H9 (cell line): ENCODE data around the gene SPTBN4. TPM values are rescaled to one million over a fixed set of nuclear protein-coding genes. Genes with fewer than 3 reads are reported as not detected.
"Not testable (repeated sequence)": the region's sequence is repeated elsewhere in the genome, so short reads cannot be mapped to it uniquely, and the experiment has no call there.

Experiments
- DNase-seq: peaks from one replicate; pipeline ENCODE4 v3.0.0-alpha.2; 2017
- H2AFZ ChIP-seq: one replicate; pipeline ENCODE4 v1.6.1; 2013; ENCODE audit warnings: mild to moderate bottlenecking, low read length, control low read depth, moderate library complexity
- H2AK5ac ChIP-seq: 2 replicates; pipeline ENCODE4 v1.6.1; 2013; ENCODE audit warnings: low read length, control low read depth, mixed read lengths; ENCODE audit not compliant: insufficient read length
- H2BK120ac ChIP-seq: one replicate; pipeline ENCODE4 v1.6.1; 2013; ENCODE audit warnings: low read depth, mild to moderate bottlenecking, low read length, control low read depth, inconsistent platforms; ENCODE audit not compliant: poor library complexity, severe bottlenecking
- H2BK12ac ChIP-seq: 2 replicates; pipeline ENCODE4 v1.6.1; 2013; ENCODE audit warnings: low read length, control low read depth, mixed read lengths, low read depth; ENCODE audit not compliant: insufficient read length
- H2BK15ac ChIP-seq: 2 replicates; pipeline ENCODE4 v1.6.1; 2013; ENCODE audit warnings: low read depth, low read length, control low read depth
- H2BK20ac ChIP-seq: one replicate; pipeline ENCODE4 v1.6.1; 2013; ENCODE audit warnings: low read depth, mild to moderate bottlenecking, low read length, control low read depth, inconsistent platforms; ENCODE audit not compliant: poor library complexity, severe bottlenecking
- H2BK5ac ChIP-seq: 2 replicates; pipeline ENCODE4 v1.6.1; 2013; ENCODE audit warnings: low read length, control low read depth, mixed read lengths; ENCODE audit not compliant: insufficient read length
- H3K14ac ChIP-seq: 2 replicates; pipeline ENCODE4 v1.6.1; 2013; ENCODE audit warnings: low read length, control low read depth; ENCODE audit not compliant: insufficient read depth
- H3K18ac ChIP-seq: 2 replicates; pipeline ENCODE4 v1.6.1; 2013; ENCODE audit warnings: low read depth, mild to moderate bottlenecking, mixed read lengths, low read length, control low read depth; ENCODE audit not compliant: insufficient read length
- H3K23ac ChIP-seq: 2 replicates; pipeline ENCODE4 v1.6.1; 2013; ENCODE audit warnings: low read length, control low read depth, mixed read lengths, low read depth; ENCODE audit not compliant: insufficient read length
- H3K23me2 ChIP-seq: 2 replicates; pipeline ENCODE4 v1.6.1; 2013; ENCODE audit warnings: low read depth, mild to moderate bottlenecking, mixed read lengths, low read length, control low read depth; ENCODE audit not compliant: insufficient read length, poor library complexity, severe bottlenecking
- H3K27ac ChIP-seq: 2 replicates; pipeline ENCODE4 v1.5.1; 2013; ENCODE audit warnings: low read length, control low read depth, mixed read lengths, low read depth; ENCODE audit not compliant: insufficient read length
- H3K27me3 ChIP-seq: 2 replicates; pipeline ENCODE4 v1.6.1; 2013; ENCODE audit warnings: low read length, control low read depth, inconsistent platforms; ENCODE audit not compliant: insufficient read depth
- H3K4ac ChIP-seq: 2 replicates; pipeline ENCODE4 v1.6.1; 2013; ENCODE audit warnings: low read depth, mild to moderate bottlenecking, control low read depth, inconsistent platforms, low read length, moderate library complexity
- H3K4me1 ChIP-seq: 2 replicates; pipeline ENCODE4 v1.6.1; 2013; ENCODE audit warnings: low read length, control low read depth, inconsistent platforms; ENCODE audit not compliant: insufficient read depth
- H3K4me2 ChIP-seq: 2 replicates; pipeline ENCODE4 v1.6.1; 2013; ENCODE audit warnings: low read length, control low read depth, mixed read lengths; ENCODE audit not compliant: insufficient read length, insufficient read depth
- H3K56ac ChIP-seq: 2 replicates; pipeline ENCODE4 v1.6.1; 2013; ENCODE audit warnings: low read depth, mild to moderate bottlenecking, mixed read lengths, low read length, control low read depth; ENCODE audit not compliant: insufficient read length
- H3K79me1 ChIP-seq: 2 replicates; pipeline ENCODE4 v1.6.1; 2013; ENCODE audit warnings: low read depth, mild to moderate bottlenecking, moderate library complexity, low read length, control low read depth, inconsistent platforms; ENCODE audit not compliant: insufficient read depth, poor library complexity, severe bottlenecking
- H3K79me2 ChIP-seq: 2 replicates; pipeline ENCODE4 v1.6.1; 2013; ENCODE audit warnings: low read length, control low read depth, inconsistent platforms; ENCODE audit not compliant: insufficient read depth
- H3K9ac ChIP-seq: 2 replicates; pipeline ENCODE4 v1.6.1; 2013; ENCODE audit warnings: low read length, control low read depth, mixed read lengths; ENCODE audit not compliant: insufficient read length; ENCODE audit errors: extremely low read depth
- H3K9me3 ChIP-seq: one replicate; pipeline ENCODE4 v1.6.1; 2013; ENCODE audit warnings: low read depth, low read length, inconsistent platforms; ENCODE audit not compliant: control insufficient read depth
- H3T11ph ChIP-seq: one replicate; pipeline ENCODE4 v1.6.1; 2013; ENCODE audit warnings: mild to moderate bottlenecking, low read length, control low read depth, inconsistent platforms
- H4K20me1 ChIP-seq: one replicate; pipeline ENCODE4 v1.6.1; 2013; ENCODE audit not compliant: control insufficient read depth, insufficient read length, insufficient read depth
- H4K5ac ChIP-seq: 2 replicates; pipeline ENCODE4 v1.6.1; 2013; ENCODE audit warnings: low read depth, mild to moderate bottlenecking, mixed read lengths, low read length, control low read depth; ENCODE audit not compliant: insufficient read length
- H4K8ac ChIP-seq: replicated peaks from 2 replicates; pipeline ENCODE4 v1.6.1; 2013; ENCODE audit warnings: low read length, control low read depth, mixed read lengths, low read depth; ENCODE audit not compliant: insufficient read length
- H4K91ac ChIP-seq: 2 replicates; pipeline ENCODE4 v1.6.1; 2013; ENCODE audit warnings: low read depth, mild to moderate bottlenecking, moderate library complexity, mixed read lengths, low read length, control low read depth; ENCODE audit not compliant: insufficient read length
- H3K27ac Mint-ChIP-seq, 3 experiments: 2 replicates in 2 of 3; 3 replicates in 1 of 3; pipeline ENCODE4 v1.8.0; 2020 to 2021; ENCODE audit warnings: mixed read lengths in 3 of 3, mild to moderate bottlenecking in 1 of 3, moderate library complexity in 1 of 3
- H3K27me3 Mint-ChIP-seq: 2 replicates; pipeline ENCODE4 v1.8.0; 2021; ENCODE audit warnings: low read depth, mild to moderate bottlenecking, moderate library complexity, mixed read lengths
- H3K36me3 Mint-ChIP-seq, 3 experiments: 2 replicates in 2 of 3; 3 replicates in 1 of 3; pipeline ENCODE4 v1.8.0; 2020 to 2021; ENCODE audit warnings: low read depth in 3 of 3, mixed read lengths in 3 of 3; ENCODE audit not compliant: insufficient read depth in 1 of 3
- H3K4me1 Mint-ChIP-seq, 2 experiments: 2 replicates each; pipeline ENCODE4 v1.8.0; 2020; ENCODE audit warnings: mixed read lengths in 2 of 2
- H3K4me3 Mint-ChIP-seq, 2 experiments: 2 replicates in 1 of 2; 3 replicates in 1 of 2; pipeline ENCODE4 v1.8.0; 2020 to 2021; ENCODE audit warnings: mild to moderate bottlenecking in 2 of 2, mixed read lengths in 2 of 2, moderate library complexity in 1 of 2
- H3K9me3 Mint-ChIP-seq, 2 experiments: 2 replicates in 1 of 2; 3 replicates in 1 of 2; pipeline ENCODE4 v1.8.0; 2020; ENCODE audit warnings: mild to moderate bottlenecking in 2 of 2, mixed read lengths in 2 of 2, moderate library complexity in 1 of 2
- WGBS: extraction: QIAGEN DNeasy Blood & Tissue Kit; methylation state at CpG from one replicate; pipeline ENCODE4 v1.1.7; 2013; ENCODE audit warnings: missing lambda C conversion rate, low lambda C conversion rate, mixed read lengths; ENCODE audit not compliant: insufficient read length; ENCODE audit errors: extremely low coverage; 5-methylcytosine and 5-hydroxymethylcytosine counted together
- total RNA-seq: library from RNA; stranded (reverse); gene quantifications from 2 replicates; pipeline ENCODE4 v1.2.1, GENCODE V29; 2021
- TF ChIP-seq, protein P1 (sequence below): fragments of 200-600 bp; sonication (generic); conservative IDR thresholded peaks from 3 replicates; pipeline ENCODE4 v1.8.0; 2021; ENCODE audit warnings: antibody characterized with exemption, mild to moderate bottlenecking

Gene SPTBN4
- total RNA-seq, 1 experiment from 2014 or later = 2.9 TPM

DNA sequence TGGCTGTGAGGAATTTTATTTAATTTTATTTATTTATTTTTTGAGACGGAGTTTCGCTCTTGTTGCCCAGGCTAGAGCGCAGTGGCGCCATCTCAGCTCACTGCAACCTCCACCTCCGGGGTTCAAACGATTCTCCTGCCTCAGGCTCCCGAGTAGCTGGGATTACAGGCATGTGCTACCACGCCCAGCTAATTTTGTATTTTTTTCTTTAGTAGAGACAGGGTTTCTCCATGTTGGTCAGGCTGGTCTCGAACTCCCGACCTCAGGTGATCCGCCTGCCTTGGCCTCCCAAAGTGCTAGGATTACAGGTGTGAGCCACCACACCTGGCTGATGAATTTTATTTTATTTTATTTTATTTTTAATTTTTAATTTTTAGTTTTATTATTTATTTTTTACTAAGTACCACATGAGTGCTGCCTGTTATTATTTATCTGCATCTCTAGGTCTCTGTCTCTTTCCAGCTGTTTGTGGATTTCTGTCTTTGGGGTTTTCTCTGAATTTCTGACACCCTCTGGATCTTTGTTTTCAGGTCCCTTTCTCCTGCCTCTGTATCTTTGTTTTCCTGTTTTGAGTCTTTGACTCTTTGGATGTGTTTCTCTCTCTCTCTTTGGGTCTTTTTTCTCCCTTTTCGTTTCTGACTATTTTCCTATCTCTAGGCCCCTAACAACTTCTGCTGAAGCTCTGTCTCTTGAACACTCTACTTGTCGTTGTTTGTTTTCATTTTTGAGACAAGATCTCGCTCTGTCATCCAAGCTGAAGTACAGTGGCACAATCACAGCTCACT, 157.8 kb downstream of the SPTBN4 start:
- H4K8ac ChIP-seq, H4K5ac ChIP-seq, H3K27ac ChIP-seq, H3K27me3 ChIP-seq, H3K79me1 ChIP-seq, H3K4me1 ChIP-seq, H2BK20ac ChIP-seq, H2AFZ ChIP-seq, DNase-seq, H3K27me3 Mint-ChIP-seq, H4K91ac ChIP-seq, H3K14ac ChIP-seq, H3K56ac ChIP-seq, H3K4me2 ChIP-seq, H2AK5ac ChIP-seq, H3K18ac ChIP-seq, H3K23ac ChIP-seq, H3K4me3 Mint-ChIP-seq, H2BK120ac ChIP-seq, H3K9me3 Mint-ChIP-seq, H3T11ph ChIP-seq, H2BK12ac ChIP-seq, H2BK5ac ChIP-seq, H3K9ac ChIP-seq, H3K4ac ChIP-seq, H3K9me3 ChIP-seq, H4K20me1 ChIP-seq, H2BK15ac ChIP-seq, H3K23me2 ChIP-seq, H3K79me2 ChIP-seq: not testable (repeated sequence)
- TF ChIP-seq, protein P1, sequence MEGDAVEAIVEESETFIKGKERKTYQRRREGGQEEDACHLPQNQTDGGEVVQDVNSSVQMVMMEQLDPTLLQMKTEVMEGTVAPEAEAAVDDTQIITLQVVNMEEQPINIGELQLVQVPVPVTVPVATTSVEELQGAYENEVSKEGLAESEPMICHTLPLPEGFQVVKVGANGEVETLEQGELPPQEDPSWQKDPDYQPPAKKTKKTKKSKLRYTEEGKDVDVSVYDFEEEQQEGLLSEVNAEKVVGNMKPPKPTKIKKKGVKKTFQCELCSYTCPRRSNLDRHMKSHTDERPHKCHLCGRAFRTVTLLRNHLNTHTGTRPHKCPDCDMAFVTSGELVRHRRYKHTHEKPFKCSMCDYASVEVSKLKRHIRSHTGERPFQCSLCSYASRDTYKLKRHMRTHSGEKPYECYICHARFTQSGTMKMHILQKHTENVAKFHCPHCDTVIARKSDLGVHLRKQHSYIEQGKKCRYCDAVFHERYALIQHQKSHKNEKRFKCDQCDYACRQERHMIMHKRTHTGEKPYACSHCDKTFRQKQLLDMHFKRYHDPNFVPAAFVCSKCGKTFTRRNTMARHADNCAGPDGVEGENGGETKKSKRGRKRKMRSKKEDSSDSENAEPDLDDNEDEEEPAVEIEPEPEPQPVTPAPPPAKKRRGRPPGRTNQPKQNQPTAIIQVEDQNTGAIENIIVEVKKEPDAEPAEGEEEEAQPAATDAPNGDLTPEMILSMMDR = peak; percentile 26; the same call in 2 of the 3 replicates
- H3K27ac Mint-ChIP-seq = peak overlapping the region in 1 of 3 experiments; percentile 43; a peak in 1 of 7 replicates
- H3K36me3 Mint-ChIP-seq = peaks cover 33 to 72% (median 59%) of the 10 kb centered on the region in 3 experiments; a peak in 6 of 7 replicates
- H3K4me1 Mint-ChIP-seq = peaks cover 16 to 23% of the 10 kb centered on the region in 2 experiments
- no CpG with 5 or more reads among the region's 14 CpGs for WGBS
